H1 (cell line): ENCODE measurements around the gene SKIC8. TPM values are rescaled to one million over a fixed set of nuclear protein-coding genes. Genes with fewer than 3 reads are reported as not detected.

Experiments used
- CEBPB ChIP-seq: IDR thresholded peaks from 2 replicates; pipeline ENCODE4 v1.6.1; 2012; ENCODE audit warnings: low read depth, low read length
- CHD1 ChIP-seq: IDR thresholded peaks from 2 replicates; pipeline ENCODE4 v1.6.1; 2012; ENCODE audit warnings: low read depth, low read length, improper control_type of control experiment
- CHD7 ChIP-seq: fragments of 300-600 bp; sonication (generic); IDR thresholded peaks from 2 replicates; pipeline ENCODE4 v1.7.1; 2012; ENCODE audit warnings: low read length, moderate library complexity, mild to moderate bottlenecking, inconsistent platforms; ENCODE audit not compliant: insufficient replicate concordance
- KDM5A ChIP-seq: fragments of 200-600 bp; IDR thresholded peaks from 2 replicates; pipeline ENCODE4 v1.7.1; 2012; ENCODE audit warnings: mild to moderate bottlenecking, low read length, inconsistent platforms, mixed read lengths
- SUZ12 ChIP-seq: fragments of 200-600 bp; sonication (generic); IDR thresholded peaks from 2 replicates; pipeline ENCODE4 v1.6.1; 2012; ENCODE audit warnings: mild to moderate bottlenecking, inconsistent platforms, low read length, moderate library complexity, mixed read lengths
- TCF12 ChIP-seq: IDR thresholded peaks from 2 replicates; pipeline ENCODE4 v1.6.1; 2011; ENCODE audit warnings: low read depth, mild to moderate bottlenecking, low read length
- TEAD4 ChIP-seq: IDR thresholded peaks from 2 replicates; pipeline ENCODE4 v1.6.1; 2012; ENCODE audit warnings: low read depth, low read length, inconsistent platforms, mixed read lengths
- USF2 ChIP-seq: IDR thresholded peaks from 2 replicates; pipeline ENCODE4 v1.6.1; 2011; ENCODE audit warnings: low read length, improper control_type of control experiment
- polyA plus RNA-seq, 7 experiments: library from polyadenylated mRNA; depleted of rRNA in 3 of 7; stranded (reverse) in 5 of 7; unstranded in 2 of 7; fragments of >200 nt in 5 of 7; fragments of 200-250 nt in 2 of 7; gene quantifications; 1 replicate in 5 of 7; 2 replicates in 1 of 7; 4 replicates in 1 of 7; pipeline versions ENCODE4 v1.2.1 to v1.2.3, GENCODE V29; 2011 to 2013; ENCODE audit warnings: missing spikeins in 2 of 7, mixed read lengths in 2 of 7
- total RNA-seq: library from RNA; stranded (reverse); fragmentation: NEBNext Ultra II Directional; extraction: Animal tissue kit (Norgen Biotek cat#: 25700); gene quantifications from 2 replicates; pipeline ENCODE4 v1.2.1, GENCODE V29; 2021

Gene SKIC8
- total and polyA plus RNA-seq, 2 of the 8 experiments (the other 6 are each of a cell fraction or from before 2014, with no cell fraction given), result 44.2 to 77.7 TPM

GRCh38 chr15:78329625-78330024 lies 30.2 kb upstream of the SKIC8 start (continued):
- no peak for TF ChIP-seq CHD7
- no peak for TF ChIP-seq CHD1
- no peak for TF ChIP-seq TCF12
- no peak for TF ChIP-seq SUZ12
- TF ChIP-seq USF2, result no peak
- TF ChIP-seq CEBPB, result no peak
- TF ChIP-seq TEAD4, result no peak
- no peak for TF ChIP-seq KDM5A
